Endodermal cell (in vitro differentiated cells): Measurements from ENCODE around the gene GFM2. TPM values are rescaled to one million over a fixed set of nuclear protein-coding genes. Genes with fewer than 3 reads are reported as not detected.
"Not testable (repeated sequence)": the region's sequence is repeated elsewhere in the genome, so short reads cannot be mapped to it uniquely, and the experiment has no call there.

ENCODE experiments used
- DNase-seq: peaks from one replicate; pipeline ENCODE4 v3.0.0-alpha.2; 2017
- H3K27ac ChIP-seq: 2 replicates; pipeline ENCODE4 v1.5.1; 2013; ENCODE audit warnings: mild to moderate bottlenecking, low read depth, low read length, moderate library complexity
- H3K27me3 ChIP-seq: 2 replicates; pipeline ENCODE4 v1.6.1; 2013; ENCODE audit warnings: mild to moderate bottlenecking, low read length, moderate library complexity; ENCODE audit not compliant: insufficient read depth, control insufficient read depth, poor library complexity, severe bottlenecking
- H3K36me3 ChIP-seq: 2 replicates; pipeline ENCODE4 v1.7.0; 2013; ENCODE audit warnings: mild to moderate bottlenecking, low read length, moderate library complexity; ENCODE audit not compliant: control insufficient read depth, insufficient read depth
- H3K4me1 ChIP-seq: one replicate; pipeline ENCODE4 v1.7.0; 2013; ENCODE audit warnings: low read length; ENCODE audit not compliant: control insufficient read depth, insufficient read depth
- H3K4me3 ChIP-seq: 2 replicates; pipeline ENCODE4 v1.5.1; 2013; ENCODE audit warnings: mild to moderate bottlenecking, low read length, moderate library complexity
- H3K9ac ChIP-seq: 2 replicates; pipeline ENCODE4 v1.6.1; 2013; ENCODE audit warnings: mild to moderate bottlenecking, low read length, moderate library complexity; ENCODE audit not compliant: poor library complexity, severe bottlenecking; ENCODE audit errors: extremely low read depth
- H3K9me3 ChIP-seq: 2 replicates; pipeline ENCODE4 v1.6.1; 2013; ENCODE audit warnings: mild to moderate bottlenecking, low read length, moderate library complexity; ENCODE audit not compliant: control insufficient read depth
- H3K27ac Mint-ChIP-seq: 2 replicates; pipeline ENCODE4 v1.8.0; 2020; ENCODE audit warnings: mixed read lengths
- H3K27me3 Mint-ChIP-seq: 2 replicates; pipeline ENCODE4 v1.8.0; 2021; ENCODE audit warnings: mild to moderate bottlenecking, mixed read lengths; ENCODE audit not compliant: insufficient read depth
- H3K36me3 Mint-ChIP-seq: 2 replicates; pipeline ENCODE4 v1.8.0; 2020; ENCODE audit warnings: low read depth, mixed read lengths
- H3K4me1 Mint-ChIP-seq: 2 replicates; pipeline ENCODE4 v1.8.0; 2020; ENCODE audit warnings: mixed read lengths
- H3K4me3 Mint-ChIP-seq: 2 replicates; pipeline ENCODE4 v1.8.0; 2020; ENCODE audit warnings: mild to moderate bottlenecking, moderate library complexity, mixed read lengths
- H3K9me3 Mint-ChIP-seq: 2 replicates; pipeline ENCODE4 v1.8.0; 2020; ENCODE audit warnings: mild to moderate bottlenecking, mixed read lengths
- WGBS, 2 experiments: methylation state at CpG; one replicate each; pipeline versions ENCODE4 v1.1.5 to v1.1.7; 2013; ENCODE audit warnings: missing lambda C conversion rate in 2 of 2, mixed read lengths in 1 of 2; ENCODE audit not compliant: insufficient coverage in 1 of 2, insufficient read length in 1 of 2; 5-methylcytosine and 5-hydroxymethylcytosine counted together
- total RNA-seq, 2 donors: library from RNA; stranded (reverse); fragmentation: NEBNext Ultra II Directional in 1 of 2; extraction: Animal tissue kit (Norgen Biotek cat#: 25700) in 1 of 2; gene quantifications; 2 replicates in 1 of 2; 3 replicates in 1 of 2; pipeline ENCODE4 v1.2.1, GENCODE V29; 2021
- TF ChIP-seq, protein P1 (sequence below): fragments of 200-600 bp; sonication (generic); conservative IDR thresholded peaks from 2 replicates; pipeline ENCODE4 v1.5.0; 2021; ENCODE audit warnings: antibody characterized with exemption, mild to moderate bottlenecking

GFM2 gene
- total RNA-seq, 2 donors from 2014 or later = 43.1 to 44.5 TPM

DNA sequence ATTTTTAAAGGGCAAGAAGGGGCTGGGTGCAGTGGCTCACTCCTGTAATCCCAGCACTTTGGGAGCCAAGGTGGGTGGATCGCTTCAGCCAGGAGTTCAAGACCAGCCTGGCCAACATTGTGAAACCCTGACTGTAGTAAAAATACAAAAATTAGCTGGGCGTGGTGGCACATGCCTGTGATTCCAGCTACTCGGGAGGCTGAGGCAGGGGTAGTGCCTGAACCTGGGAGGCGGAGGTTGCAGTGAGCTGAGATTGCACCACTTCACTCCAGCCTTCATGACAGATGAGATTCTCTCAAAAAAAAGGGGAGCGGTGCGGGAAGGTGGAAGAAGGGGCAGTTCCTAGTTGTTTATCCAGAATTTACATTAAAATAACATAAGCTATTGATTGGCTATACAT is 90.5 kb downstream of the GFM2 start:
- H3K27me3 Mint-ChIP-seq, H3K4me1 Mint-ChIP-seq, H3K4me1 ChIP-seq, H3K4me3 Mint-ChIP-seq, H3K9ac ChIP-seq, DNase-seq, H3K36me3 Mint-ChIP-seq, H3K4me3 ChIP-seq, H3K27ac Mint-ChIP-seq, H3K9me3 Mint-ChIP-seq, H3K36me3 ChIP-seq, H3K9me3 ChIP-seq, H3K27me3 ChIP-seq, H3K27ac ChIP-seq: not testable (repeated sequence)
- WGBS, 2 experiments = 88 to 89% methylated on average over 3 to 5 of the region's 6 CpGs

DNA sequence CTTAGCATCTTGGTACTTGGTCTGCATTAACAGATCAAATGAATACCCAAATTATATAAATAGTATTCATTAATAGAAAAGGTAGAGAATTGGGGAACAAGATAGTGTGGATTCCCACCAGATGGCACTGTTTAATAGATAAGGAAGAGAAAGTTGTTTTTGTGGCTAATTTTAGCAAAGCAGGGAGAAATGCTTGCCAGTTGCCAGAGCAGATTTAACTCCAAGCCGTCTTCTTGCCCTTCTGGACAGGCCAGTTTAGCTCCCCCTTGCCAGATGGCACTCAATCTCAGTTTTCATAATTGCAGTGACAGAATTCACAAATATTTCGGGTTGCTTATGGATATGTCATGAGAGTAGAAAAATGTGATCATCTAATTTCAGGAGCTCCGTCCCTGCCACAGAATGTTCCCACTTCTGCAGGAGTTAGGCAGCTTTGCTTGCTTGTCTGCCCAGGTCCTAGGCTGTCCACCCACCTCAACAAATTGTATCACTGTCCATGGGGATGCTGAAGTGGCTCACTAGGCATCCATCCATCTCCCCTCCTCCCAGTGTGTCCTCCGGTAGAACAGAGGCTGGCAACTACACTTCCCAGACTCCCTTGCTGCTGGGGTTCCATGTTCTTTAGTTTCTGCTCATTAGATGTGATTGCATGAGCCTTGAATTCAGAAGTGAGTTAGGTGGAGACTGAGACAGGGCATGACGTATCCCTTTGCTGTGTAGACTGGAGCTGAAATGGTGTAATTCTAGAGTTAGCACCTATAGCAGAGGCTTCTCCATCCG is 93.7 kb downstream of the GFM2 start:
- Histone ChIP-seq H3K9ac (no peak overlapping the region), H3K36me3 (no peaks in the 10 kb centered on the region), H3K27me3 (no peaks in the 10 kb centered on the region), H3K4me3 (no peak overlapping the region), H3K9me3 (peaks cover 5% of the 10 kb centered on the region), H3K4me1 (no peaks in the 10 kb centered on the region), H3K27ac (no peak overlapping the region)
- Mint-ChIP-seq H3K36me3 (no peaks in the 10 kb centered on the region), H3K27me3 (no peaks in the 10 kb centered on the region), H3K9me3 (no peaks in the 10 kb centered on the region), H3K4me3 (no peak overlapping the region), H3K27ac (no peak overlapping the region), H3K4me1 (peaks cover 5% of the 10 kb centered on the region)
- DNase-seq = no peak
- 87 to 90% methylated on average over 4 to 6 of the region's 6 CpGs for WGBS, 2 experiments
- TF ChIP-seq, protein P1, sequence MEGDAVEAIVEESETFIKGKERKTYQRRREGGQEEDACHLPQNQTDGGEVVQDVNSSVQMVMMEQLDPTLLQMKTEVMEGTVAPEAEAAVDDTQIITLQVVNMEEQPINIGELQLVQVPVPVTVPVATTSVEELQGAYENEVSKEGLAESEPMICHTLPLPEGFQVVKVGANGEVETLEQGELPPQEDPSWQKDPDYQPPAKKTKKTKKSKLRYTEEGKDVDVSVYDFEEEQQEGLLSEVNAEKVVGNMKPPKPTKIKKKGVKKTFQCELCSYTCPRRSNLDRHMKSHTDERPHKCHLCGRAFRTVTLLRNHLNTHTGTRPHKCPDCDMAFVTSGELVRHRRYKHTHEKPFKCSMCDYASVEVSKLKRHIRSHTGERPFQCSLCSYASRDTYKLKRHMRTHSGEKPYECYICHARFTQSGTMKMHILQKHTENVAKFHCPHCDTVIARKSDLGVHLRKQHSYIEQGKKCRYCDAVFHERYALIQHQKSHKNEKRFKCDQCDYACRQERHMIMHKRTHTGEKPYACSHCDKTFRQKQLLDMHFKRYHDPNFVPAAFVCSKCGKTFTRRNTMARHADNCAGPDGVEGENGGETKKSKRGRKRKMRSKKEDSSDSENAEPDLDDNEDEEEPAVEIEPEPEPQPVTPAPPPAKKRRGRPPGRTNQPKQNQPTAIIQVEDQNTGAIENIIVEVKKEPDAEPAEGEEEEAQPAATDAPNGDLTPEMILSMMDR = peak; percentile 67

DNA sequence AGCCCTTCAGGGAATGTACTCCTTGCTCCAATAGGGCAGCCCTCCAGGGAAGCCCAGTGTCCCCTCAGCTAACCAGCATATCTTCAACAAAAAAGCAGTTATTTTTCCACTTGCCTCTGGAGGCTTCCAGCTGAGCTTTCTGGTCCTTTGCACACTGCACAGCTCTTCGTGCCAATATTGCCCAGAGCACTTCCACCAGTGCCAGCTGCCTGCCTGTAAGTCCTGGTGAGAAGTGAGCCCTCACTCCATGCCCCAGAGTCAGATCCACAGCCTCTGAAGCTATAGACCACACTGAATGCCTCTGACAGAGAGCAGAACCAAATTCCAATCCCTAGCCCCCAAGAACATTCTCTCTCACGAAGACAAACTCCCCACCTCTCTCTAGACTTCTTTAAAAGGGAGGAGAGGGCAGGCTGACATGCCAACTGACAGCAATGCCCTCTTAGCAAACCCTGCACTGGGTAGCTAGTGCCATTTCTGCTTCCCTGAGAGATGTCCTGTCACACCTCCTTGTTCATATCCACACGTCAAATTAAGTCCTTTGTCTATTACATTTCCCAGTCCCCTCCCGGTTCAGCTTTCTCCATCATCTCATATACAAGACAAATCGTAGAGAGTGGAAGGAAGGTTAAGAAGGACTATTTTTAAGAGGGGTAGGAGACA is 94.6 kb downstream of the GFM2 start:
- Histone ChIP-seq H3K27me3 (no peaks in the 10 kb centered on the region), H3K9ac (no peak overlapping the region), H3K4me1 (no peaks in the 10 kb centered on the region), H3K9me3 (peaks cover 5% of the 10 kb centered on the region), H3K27ac (no peak overlapping the region), H3K4me3 (no peak overlapping the region), H3K36me3 (no peaks in the 10 kb centered on the region)
- Mint-ChIP-seq H3K9me3 (no peaks in the 10 kb centered on the region), H3K36me3 (no peaks in the 10 kb centered on the region), H3K27ac (no peak overlapping the region), H3K4me1 (peaks cover 5% of the 10 kb centered on the region), H3K27me3 (no peaks in the 10 kb centered on the region), H3K4me3 (no peak overlapping the region)
- TF ChIP-seq, protein P1 = no peak
- 76 to 87% methylated on average over 1 to 5 of the region's 5 CpGs for WGBS, 2 experiments
- no peak for DNase-seq

Other genes with a start within 250 kb of the GFM2 start
- 10 to 100 TPM; 64.2 to 70.8 TPM for gene ENC1, start 126.4 kb downstream of the GFM2 start, total RNA-seq
- 100 to 1,000 TPM in 1 of 2 donors, 10 to 100 TPM in 1; 68.4 to 112 TPM for gene HEXB, start 81.9 kb downstream of the GFM2 start, total RNA-seq
- gene NSA2, start 132 bp upstream of the GFM2 start, total RNA-seq = 10 to 100 TPM; 53.1 to 62.8 TPM
- gene FAM169A, start 99.3 kb upstream of the GFM2 start, total RNA-seq = 10 to 100 TPM; 49.8 to 50.5 TPM